ENCODE results near the gene DCLK1.

DCLK1 gene

DNA sequence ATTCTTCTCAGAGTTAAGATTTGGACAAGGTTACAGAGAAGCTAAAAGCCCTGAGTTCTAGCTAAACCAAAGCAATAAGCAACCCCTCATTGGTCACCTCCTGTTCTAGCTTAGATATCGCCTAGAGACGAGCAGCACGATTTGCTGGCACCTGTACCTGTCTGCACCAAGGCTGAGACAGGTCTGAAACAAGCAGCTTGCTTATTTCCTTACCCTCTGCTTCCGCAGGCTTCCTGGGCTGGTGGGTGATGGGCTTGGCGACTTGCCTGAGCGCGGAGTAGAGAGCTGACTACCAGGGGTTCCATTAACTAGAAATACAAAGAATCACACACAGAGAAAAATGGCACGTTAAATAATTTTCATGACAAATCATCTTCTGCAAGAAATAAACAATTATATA is 276.9 kb downstream of the DCLK1 start:
- DNase-seq = no peak

DNA sequence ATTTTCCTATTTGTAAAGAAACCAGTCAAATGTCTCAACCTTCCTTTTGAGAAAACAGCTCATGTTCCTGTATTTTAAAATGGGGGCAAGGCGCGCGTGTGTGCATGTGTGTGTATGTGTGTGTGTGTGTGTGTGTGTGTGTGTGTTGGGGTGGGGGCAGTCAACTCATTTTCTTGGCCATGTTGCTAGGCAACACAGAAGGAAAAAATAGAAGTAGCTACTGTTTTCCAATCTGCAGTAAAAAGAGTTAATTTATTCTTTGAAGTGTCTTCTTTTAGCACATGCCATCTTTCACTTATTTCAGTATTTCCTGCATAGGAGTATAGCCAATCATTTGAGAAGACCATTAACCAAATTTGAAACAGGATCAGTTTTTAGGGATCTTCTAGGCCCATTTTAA is 279.3 kb downstream of the DCLK1 start:
- DNase-seq = no peak

DNA sequence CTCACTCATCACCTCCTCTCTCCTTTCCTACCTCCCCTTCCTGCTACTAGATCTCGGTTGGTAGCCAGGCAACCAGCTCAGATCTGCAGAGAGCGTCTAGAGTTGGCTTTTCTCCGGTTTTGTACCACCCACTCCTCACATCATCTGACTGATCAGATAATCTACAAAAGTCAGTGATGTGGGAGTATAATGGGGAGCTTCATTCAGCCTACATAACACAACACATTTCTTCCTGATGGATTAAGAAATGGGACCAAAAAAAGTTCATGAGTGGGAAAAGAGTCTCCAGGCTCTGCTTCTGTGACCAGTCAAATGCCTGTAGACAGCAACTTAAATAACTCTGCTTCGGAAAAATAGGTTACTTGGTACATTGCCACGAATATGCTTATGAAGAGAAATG is 279.8 kb downstream of the DCLK1 start:
- no peak for DNase-seq

DNA sequence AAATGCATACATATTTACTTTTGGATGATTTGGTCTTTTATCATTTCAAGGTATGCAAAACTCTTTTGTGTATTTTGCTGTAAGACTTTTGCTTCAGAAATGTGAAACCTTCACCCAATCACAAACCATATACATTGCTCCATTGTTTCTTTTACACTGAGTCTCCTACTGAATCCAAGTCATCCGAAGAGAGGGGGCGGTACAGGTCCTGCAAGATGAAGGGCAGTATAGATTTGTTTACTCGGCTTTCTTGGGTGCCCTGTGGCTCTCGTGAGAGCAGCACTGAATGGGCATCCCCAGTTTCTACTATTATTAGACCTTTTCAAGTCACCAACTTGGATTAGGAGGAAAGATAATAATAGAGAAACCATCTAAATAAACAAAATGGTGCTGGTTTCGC is 280.6 kb downstream of the DCLK1 start:
- DNase-seq = no peak

DNA sequence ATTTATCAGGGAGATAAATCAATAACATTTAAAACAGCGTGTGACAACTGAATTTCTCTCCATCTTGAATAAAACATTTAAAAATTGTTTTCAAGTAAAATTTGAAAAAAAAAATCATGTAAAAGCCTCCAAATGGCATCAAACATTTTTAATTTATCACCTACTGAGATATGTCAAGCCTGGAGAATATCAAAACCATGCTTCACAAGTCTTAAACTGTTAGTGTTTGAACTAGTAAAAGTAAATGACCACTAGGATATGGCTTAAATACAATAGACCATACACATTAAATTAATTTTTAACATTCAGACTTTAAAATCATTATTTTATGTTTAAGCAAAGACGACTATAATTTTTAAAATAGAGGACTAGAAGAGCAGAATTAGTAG is 281.9 kb downstream of the DCLK1 start:
- DNase-seq = no peak

- DNase-seq = no peak
Observed at GRCh38 chr13:35848336-35849255, 282.6 kb downstream of the DCLK1 start.

DNA sequence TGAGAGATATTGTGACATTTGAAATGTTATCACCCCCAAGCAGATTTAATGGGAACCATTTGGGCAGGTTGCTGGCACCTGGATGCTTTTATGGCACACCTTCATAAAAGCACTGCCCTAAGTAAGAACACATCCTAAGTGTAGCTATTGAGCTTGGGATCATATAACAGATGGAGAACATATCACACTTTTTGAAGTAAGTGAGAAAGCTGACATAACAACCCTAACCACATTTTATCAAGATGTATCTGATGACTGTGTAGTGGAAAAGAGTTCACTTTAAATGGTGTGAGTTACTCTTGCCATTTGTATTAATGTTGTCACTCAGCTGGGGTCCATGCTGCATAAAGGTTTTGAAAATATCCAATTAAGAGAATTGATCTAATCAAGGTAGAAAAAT is 287.9 kb downstream of the DCLK1 start:
- DNase-seq = no peak

DNA sequence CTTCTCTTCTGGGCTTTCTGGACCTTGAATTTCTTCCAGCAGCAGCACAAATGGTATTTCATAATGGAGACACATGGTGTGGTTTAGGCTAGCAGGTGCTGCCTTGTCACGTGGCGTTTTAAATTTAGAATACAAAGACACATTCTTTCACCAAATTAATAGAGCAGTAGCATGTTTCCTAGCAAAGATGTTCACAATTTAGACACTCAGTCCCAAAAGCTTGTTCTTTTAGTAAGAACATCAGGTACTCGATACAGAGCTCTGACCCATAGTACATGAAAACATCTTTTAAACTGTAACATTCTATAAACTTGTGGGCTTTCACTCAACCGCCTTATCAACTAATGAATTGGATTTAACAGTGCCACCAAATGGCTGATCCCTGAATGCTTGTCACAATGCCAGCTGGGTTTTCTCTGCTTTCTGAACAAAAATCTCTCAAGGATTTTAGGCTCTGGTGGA is 290.1 kb downstream of the DCLK1 start:
- DNase-seq = no peak

- no peak for DNase-seq
Observed at GRCh38 chr13:35839806-35840205, 291.4 kb downstream of the DCLK1 start.

DNA sequence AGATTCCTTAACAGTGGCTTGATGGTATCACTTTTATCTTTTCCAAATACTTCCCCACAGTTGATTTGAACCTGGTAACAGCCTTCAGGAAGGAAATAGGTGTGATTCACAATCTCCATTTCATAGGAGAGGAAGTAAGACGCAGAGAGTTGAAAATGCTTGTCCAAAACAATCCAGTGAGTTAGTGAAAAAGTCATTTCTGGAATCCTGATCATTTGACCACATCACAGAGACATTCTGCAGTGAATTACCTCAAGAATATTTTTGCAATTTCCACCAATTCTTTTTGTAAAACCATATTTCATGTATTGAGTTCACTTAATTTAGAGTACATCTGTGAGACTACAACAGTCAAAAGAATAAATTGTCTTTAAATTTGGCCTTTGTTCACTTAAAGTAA is 292.8 kb downstream of the DCLK1 start:
- peak; percentile 34 for DNase-seq

- no peak for DNase-seq
Observed at GRCh38 chr13:35836446-35836845, 294.7 kb downstream of the DCLK1 start.

GRCh38 chr13:35835989-35836388 is 295.2 kb downstream of the DCLK1 start:
- DNase-seq = no peak

- no peak for DNase-seq
Observed at GRCh38 chr13:35833608-35834275, 297.4 kb downstream of the DCLK1 start.

GRCh38 chr13:35833031-35833430 is 298.2 kb downstream of the DCLK1 start:
- DNase-seq = no peak

- no peak for DNase-seq
Observed at GRCh38 chr13:35832551-35832950, 298.6 kb downstream of the DCLK1 start.

DNA sequence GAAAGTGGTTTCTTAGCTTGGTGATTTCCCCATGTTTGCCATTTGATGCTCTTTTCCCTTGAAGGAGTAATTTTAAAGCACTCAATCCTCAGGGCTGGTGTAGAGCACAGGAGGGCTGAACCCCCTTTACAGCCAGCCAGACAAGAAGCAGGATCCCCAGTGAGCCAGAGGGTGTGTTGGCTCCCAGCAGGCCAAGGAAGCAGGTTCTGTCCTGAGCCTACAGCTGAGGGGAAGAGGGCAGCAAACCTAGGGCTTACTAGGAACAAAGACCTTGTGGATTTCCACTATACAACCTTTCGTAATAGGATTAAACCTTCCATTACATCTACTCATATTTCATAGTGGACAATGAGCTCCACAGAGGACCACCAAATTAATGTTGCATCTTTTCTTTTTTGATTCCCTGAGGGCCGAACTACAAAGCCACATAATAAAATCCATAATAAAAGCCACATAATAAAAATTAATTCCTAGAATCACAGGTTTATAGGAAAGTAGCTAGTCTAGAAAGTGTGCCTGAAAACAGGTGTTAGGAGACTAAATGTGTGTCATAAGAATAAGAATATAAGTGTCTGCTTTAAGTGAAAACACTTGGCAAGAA is 300.2 kb downstream of the DCLK1 start:
- no peak for DNase-seq

DNA sequence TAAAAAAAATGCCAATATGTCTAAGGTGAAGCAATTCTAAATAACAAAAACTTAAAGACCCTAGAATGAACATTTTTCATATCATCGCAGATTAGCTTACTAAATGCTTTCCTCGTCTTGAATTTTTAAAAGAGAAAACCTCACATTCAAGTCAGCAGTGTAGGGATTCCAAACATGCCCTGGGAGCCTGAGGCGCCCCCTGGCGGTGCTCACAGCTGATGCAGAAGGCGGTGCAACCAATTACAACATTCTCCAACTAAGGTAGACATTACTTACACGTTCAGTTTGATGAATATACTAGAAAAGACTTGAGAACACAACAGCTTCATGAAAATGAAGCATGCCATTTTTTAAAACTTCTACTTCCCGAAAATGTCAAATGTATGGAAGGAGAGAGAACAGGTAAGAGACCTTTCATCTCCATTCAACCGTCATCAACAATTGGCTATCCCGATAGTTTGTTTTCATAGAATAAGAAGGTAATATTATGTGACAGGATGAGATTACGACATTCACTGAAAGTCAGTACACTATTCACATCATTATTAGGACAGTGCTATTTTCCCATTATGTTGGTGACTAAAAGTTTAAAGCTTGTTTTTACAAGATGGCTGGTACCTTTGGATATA is 304.4 kb downstream of the DCLK1 start:
- DNase-seq = no peak

- no peak for DNase-seq
Observed at GRCh38 chr13:35824825-35825224, 306.4 kb downstream of the DCLK1 start.

DNA sequence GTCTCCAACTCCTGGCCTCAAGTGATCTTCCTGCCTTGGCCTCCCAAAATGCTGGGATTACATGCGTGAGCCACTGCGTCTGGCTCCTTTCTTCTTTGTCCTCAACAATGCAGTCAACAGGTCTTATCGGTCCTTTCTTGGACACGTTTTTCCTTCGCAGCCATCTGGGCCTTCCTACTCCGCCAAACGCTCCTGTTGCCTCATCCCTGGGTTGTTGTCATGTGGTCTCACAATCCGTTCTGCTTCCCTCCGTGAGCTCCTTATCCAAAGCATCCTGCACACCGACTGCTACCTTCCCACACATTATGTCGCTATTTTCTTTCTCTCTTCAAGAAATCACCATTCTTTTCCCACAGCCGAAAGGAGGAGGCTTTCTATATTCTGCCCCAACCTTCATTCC is 306.8 kb downstream of the DCLK1 start:
- DNase-seq = no peak

- no peak for DNase-seq
Observed at GRCh38 chr13:35822666-35823065, 308.5 kb downstream of the DCLK1 start.

DNA sequence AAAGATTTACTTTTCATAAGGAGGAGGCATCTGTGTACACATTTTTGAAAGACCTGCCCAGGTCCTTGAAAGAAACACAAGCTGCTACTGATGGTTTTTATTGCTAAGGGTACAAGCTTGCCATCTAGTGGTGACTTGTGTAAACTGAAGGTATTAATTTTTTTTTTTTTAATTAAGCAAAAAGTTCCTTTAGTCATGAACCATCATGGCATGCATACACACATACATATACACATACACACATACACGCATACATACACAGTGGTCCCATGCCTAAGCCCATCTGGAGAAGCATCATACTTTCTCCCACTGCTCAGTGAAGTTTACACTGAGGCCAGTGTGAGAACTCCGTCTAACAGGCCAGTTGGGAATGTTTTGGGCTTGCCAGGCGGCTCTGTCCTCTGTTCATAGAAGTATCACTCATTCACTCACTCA is 312.5 kb downstream of the DCLK1 start:
- no peak for DNase-seq

DNA sequence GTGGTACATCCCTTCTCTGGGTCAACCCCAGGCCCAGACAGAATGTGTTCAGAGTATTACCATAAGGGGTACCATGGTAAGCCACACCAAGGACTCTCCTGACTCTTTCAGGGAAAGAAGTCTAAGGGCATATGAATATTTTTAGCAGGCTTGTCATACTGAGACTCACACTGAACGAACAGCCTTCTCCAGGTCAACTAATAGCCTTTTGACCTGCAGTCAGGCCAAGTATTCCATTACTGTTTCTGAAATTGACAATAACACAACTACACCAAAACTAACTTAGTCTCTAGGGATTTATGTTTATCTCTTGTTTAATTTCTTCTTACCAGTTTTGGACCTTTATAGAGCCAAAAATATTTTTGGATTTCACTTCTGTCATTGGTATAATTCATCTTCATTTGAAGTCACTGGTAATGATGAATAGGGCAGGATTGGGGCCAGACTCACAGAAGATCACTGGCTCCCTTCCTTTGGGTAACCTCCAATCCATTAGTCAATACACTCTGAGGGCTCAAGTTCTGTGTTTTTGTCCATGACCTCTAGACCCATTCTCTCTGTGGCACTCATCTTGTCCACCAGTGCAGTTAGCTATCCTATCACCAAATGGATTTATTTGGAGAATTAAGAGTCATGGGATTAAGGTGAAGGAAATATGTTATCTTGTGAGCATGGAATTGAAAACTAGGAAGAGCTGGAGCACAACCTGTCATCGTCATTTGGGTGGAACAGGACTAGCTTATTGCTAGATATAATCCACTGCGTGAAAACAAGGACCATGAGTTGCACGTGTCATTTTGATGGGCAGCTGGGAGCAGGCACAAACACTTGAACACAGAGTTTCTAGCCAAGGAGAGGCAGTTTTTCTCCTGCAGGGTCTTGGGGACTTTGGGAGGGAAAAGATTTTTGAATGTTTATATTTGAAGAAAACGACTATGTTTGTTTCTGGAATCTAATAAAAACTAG is 313.3 kb downstream of the DCLK1 start:
- DNase-seq = no peak

Measured in 8988T (cell line).